Type B pancreatic cell (in vitro differentiated cells): ENCODE data around the gene ZC3H12D. TPM values are rescaled to one million over a fixed set of nuclear protein-coding genes. Genes with fewer than 3 reads are reported as not detected.

Experiments used
- DNase-seq: peaks from one replicate; pipeline ENCODE4 v3.0.0; 2021; ENCODE audit warnings: mixed read lengths; ENCODE audit not compliant: unreplicated experiment; ENCODE audit errors: extremely low spot score
- H3K27ac Mint-ChIP-seq: 2 replicates; pipeline ENCODE4 v1.8.0; 2021; ENCODE audit warnings: mild to moderate bottlenecking, mixed read lengths
- H3K27me3 Mint-ChIP-seq: 2 replicates; pipeline ENCODE4 v1.8.0; 2021; ENCODE audit warnings: mixed read lengths
- H3K36me3 Mint-ChIP-seq: 2 replicates; pipeline ENCODE4 v1.8.0; 2021; ENCODE audit warnings: mixed read lengths
- H3K4me1 Mint-ChIP-seq: one replicate; pipeline ENCODE4 v1.8.0; 2021; ENCODE audit warnings: mixed read lengths; ENCODE audit not compliant: unreplicated experiment
- H3K4me3 Mint-ChIP-seq: 2 replicates; pipeline ENCODE4 v1.8.0; 2021; ENCODE audit warnings: mild to moderate bottlenecking, mixed read lengths
- H3K9me3 Mint-ChIP-seq: 2 replicates; pipeline ENCODE4 v1.8.0; 2021; ENCODE audit warnings: mixed read lengths
- total RNA-seq: library from RNA; stranded (reverse); gene quantifications from 2 replicates; pipeline ENCODE4 v1.2.1, GENCODE V29; 2021; ENCODE audit warnings: low replicate concordance
- TF ChIP-seq, protein P1 (sequence below): fragments of 200-600 bp; sonication (generic); conservative IDR thresholded peaks from 2 replicates; pipeline ENCODE4 v1.5.0; 2021; ENCODE audit warnings: antibody characterized with exemption, mild to moderate bottlenecking

ZC3H12D gene
- total RNA-seq, 1 donor from 2014 or later: 0.58 TPM

- H3K9me3 Mint-ChIP-seq: no peaks in the 10 kb centered on the region
- TF ChIP-seq, protein P1, sequence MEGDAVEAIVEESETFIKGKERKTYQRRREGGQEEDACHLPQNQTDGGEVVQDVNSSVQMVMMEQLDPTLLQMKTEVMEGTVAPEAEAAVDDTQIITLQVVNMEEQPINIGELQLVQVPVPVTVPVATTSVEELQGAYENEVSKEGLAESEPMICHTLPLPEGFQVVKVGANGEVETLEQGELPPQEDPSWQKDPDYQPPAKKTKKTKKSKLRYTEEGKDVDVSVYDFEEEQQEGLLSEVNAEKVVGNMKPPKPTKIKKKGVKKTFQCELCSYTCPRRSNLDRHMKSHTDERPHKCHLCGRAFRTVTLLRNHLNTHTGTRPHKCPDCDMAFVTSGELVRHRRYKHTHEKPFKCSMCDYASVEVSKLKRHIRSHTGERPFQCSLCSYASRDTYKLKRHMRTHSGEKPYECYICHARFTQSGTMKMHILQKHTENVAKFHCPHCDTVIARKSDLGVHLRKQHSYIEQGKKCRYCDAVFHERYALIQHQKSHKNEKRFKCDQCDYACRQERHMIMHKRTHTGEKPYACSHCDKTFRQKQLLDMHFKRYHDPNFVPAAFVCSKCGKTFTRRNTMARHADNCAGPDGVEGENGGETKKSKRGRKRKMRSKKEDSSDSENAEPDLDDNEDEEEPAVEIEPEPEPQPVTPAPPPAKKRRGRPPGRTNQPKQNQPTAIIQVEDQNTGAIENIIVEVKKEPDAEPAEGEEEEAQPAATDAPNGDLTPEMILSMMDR: no peak
- no peak for DNase-seq
- H3K36me3 Mint-ChIP-seq: no peaks in the 10 kb centered on the region
- peak overlapping the region; percentile 65 for H3K27ac Mint-ChIP-seq
- peaks cover 30% of the 10 kb centered on the region for H3K4me1 Mint-ChIP-seq
- no peaks in the 10 kb centered on the region for H3K27me3 Mint-ChIP-seq
- peak overlapping the region; percentile 44 for H3K4me3 Mint-ChIP-seq
Observed at GRCh38 chr6:149482545-149483333, 2.1 kb downstream of the ZC3H12D start.

DNA sequence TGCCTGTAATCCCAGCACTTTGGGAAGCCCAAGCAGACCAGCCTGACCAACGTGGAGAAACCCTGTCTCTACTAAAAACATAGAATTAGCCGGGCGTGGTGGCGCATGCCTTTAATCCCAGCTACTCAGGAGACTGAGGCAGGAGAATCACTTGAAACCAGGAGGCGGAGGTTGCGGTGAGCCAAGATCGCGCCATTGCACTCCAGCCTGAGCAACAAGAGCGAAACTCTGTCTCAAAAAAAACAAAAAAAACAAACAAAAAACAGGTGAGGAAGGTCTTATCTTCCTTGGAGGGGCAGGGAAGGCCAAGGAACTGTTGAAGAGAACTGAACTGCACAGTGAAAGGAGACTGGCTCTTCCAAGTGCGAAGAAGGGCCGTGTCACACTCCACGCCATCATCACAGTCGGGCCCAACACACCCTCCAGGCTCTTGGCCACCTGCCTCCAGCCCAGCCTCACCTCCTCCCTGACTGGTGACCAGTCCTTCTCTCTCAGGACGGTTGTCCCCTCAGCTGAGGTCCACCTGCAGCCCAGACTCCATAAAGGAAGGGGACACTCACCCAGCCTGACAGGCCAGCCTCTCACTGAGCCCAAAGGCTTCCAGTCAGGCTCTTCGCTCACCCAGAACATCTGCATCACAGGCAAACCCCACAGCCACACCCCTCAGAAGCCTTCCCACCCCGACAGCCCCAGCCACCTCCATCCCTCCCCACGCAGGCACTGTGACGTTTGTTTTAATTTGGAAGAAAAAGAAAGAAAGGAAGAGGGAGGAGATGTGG, 4.1 kb downstream of the ZC3H12D start:
- TF ChIP-seq, protein P1: no peak
- H3K9me3 Mint-ChIP-seq: no peaks in the 10 kb centered on the region
- no peaks in the 10 kb centered on the region for H3K36me3 Mint-ChIP-seq
- H3K27ac Mint-ChIP-seq: no peak overlapping the region
- no peak overlapping the region for H3K4me3 Mint-ChIP-seq
- H3K27me3 Mint-ChIP-seq: no peaks in the 10 kb centered on the region
- H3K4me1 Mint-ChIP-seq: peaks cover 30% of the 10 kb centered on the region
- DNase-seq: no peak

GRCh38 chr6:149478631-149479314, 6.0 kb downstream of the ZC3H12D start:
- Mint-ChIP-seq H3K9me3 (no peaks in the 10 kb centered on the region), H3K4me1 (peaks cover 20% of the 10 kb centered on the region), H3K27ac (peak overlapping the region; percentile 95), H3K36me3 (no peaks in the 10 kb centered on the region), H3K27me3 (no peaks in the 10 kb centered on the region), H3K4me3 (peak overlapping the region; percentile 68)
- no peak for DNase-seq
- TF ChIP-seq, protein P1: no peak

GRCh38 chr6:149477544-149477943, 7.3 kb downstream of the ZC3H12D start:
- Mint-ChIP-seq H3K27me3 (no peaks in the 10 kb centered on the region), H3K36me3 (no peaks in the 10 kb centered on the region), H3K4me1 (peaks cover 14% of the 10 kb centered on the region), H3K27ac (peak overlapping the region; percentile 12), H3K4me3 (no peak overlapping the region), H3K9me3 (no peaks in the 10 kb centered on the region)
- TF ChIP-seq, protein P1: no peak
- DNase-seq: no peak

DNA sequence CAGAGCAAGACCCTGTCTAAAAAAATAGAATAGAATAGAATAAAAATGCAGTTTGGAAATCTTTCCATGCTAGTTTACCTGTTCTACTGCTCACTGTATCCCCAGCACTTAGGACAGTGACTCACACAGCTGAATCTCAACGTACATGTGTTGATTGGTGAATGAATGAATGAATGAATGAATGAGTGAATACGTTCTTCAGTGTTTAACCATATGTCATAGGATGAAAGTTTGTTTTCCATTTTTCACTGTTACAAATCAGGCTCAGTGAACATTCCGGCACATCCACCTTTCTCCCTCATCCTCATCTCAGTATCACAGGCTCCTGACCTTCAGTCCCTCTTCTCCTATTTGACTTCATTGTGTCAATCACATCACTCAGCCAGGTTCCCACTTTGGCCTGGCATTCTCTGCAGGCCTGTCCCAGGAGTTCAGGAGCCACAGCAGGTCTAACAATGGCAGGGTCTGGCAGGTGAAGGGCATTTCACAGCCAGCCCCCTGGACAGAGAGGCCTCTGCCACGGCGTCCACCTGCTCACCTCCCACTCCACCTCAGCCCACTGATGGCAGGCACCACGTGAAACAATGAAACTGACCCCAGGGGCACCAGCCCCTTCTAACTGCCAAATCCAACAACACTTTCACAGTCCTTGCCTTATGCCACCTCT, 7.9 kb downstream of the ZC3H12D start:
- DNase-seq: no peak
- peaks cover 8% of the 10 kb centered on the region for H3K4me1 Mint-ChIP-seq
- H3K4me3 Mint-ChIP-seq: no peak overlapping the region
- no peaks in the 10 kb centered on the region for H3K9me3 Mint-ChIP-seq
- TF ChIP-seq, protein P1: no peak
- H3K27me3 Mint-ChIP-seq: no peaks in the 10 kb centered on the region
- no peak overlapping the region for H3K27ac Mint-ChIP-seq
- no peaks in the 10 kb centered on the region for H3K36me3 Mint-ChIP-seq
